HG03558 (cell line): ENCODE results near the gene KRTAP2-2.
"Not testable (repeated sequence)": the region's sequence is repeated elsewhere in the genome, so short reads cannot be mapped to it uniquely, and the experiment has no call there.

Source experiments
- ATAC-seq: cut with Tn5 transposase; IDR thresholded peaks from one replicate; pipeline ENCODE4 v1.9.1; 2021; ENCODE audit warnings: moderate number of reproducible peaks; ENCODE audit not compliant: unreplicated experiment; ENCODE audit errors: extremely low read depth

The KRTAP2-2 gene

DNA sequence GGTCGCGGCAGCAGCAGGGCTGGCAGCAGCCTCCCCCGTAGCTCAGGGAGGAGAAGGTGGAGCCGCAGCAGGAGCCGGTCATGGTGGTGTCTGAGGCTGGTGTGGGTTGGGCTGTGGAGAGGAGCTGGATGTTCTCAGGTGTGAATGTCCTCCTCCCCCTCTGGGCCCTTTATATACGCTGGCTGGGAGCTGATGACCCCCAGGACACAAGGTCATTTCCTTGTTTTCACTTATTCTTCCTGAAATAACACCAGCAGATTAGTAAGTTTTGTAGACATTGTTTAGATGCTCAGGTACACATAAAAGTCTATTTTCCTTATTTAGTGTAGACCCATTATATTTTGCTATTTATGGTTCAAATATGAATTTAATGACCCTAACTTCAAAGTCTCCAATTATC, at the start of gene KRTAP2-2:
Gene KRTAP2-2 (minus strand): TSS at position 101 of the 400 bp plus-strand sequence. CDS start 19 bp downstream, at position 82.
- ATAC-seq, result not testable (repeated sequence)

DNA sequence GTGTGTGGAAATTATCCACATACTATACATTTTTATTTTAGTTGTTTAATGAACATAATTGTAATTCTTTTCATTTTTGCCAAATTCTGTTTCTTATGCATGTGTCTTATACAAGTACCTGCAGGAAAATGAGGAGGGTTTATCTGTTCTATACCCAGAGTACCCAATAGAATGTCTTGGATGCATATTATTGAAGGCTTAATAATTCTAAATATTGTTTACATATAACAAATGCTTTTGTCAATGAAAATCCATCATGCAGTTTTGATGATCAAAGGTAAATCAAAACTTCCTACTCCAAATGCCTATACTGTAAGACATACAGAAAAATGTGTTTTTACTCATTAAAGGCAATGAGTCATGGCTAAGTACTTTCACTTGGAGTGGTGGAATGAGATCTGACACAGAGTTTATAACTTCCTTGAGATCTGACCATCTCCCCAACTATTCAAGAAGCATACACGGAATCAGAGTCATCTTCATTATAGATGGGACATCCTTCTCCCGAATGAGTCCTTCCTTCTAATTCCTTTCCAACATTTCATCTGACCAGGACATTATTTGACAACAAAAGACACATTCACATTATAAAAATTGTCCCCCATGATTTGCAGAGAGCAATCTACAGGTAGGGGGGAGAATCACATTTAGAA, 49.5 kb upstream of the KRTAP2-2 start:
- not testable (repeated sequence) for ATAC-seq

GRCh38 chr17:41103896-41104295, 48.9 kb upstream of the KRTAP2-2 start:
- ATAC-seq, result no peak

DNA sequence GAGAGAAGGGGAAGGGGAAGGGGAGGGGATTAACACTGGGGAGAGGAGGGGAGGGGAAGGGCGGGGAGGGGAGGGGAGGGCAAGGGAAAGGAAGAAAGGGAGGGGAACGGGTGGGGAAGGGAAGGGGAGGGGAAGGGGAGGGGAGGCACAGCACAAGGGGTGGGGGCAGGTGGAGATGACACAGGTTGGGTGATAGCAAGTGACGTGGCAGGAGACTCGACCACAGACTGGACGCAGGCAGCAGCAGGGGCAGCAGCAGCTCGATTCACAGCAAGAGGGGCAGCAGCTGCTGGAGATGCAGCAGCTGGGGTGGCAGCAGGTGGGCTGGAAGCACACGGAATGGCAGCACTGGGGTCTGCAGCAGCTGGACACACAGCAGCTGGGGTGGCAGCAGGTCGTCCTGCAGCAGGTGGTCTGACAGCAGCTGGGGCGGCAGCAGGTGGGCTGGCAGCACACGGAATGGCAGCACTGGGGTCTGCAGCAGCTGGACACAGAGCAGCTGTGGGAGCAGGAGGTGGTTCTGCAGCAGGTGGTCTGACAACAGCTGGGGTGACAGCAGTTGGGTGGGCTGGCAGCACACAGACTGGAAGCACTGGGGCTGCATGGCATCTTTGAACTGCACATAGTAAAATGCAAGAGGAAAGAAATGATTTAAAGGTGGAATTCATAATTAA, 46.7 kb upstream of the KRTAP2-2 start, which contains the start of gene KRTAP4-16:
Gene KRTAP4-16 (minus strand): TSS at position 624 of the 674 bp plus-strand sequence. CDS start 0 bp downstream, at position 624.
- no peak for ATAC-seq

- ATAC-seq, result not testable (repeated sequence)
Measured at GRCh38 chr17:41099682-41100480, 44.9 kb upstream of the KRTAP2-2 start.

DNA sequence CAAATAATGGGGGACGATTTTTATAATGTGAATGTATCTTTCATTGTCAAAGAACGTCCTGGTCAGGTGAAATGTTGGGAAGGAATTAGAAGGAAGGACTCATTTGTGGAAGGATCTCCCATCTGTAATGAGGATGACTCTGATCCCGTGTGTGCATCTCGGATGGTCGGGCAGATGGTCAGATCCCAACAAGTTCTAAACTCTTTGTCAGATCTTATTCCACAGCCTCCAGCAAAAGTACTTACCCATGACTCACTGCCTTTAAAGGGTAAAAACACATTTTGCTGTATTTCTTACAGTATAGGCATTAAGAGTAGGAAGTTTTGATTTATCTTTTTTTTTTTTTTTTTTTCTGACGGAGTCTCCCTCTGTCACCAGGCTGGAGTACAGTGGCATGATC, 43.5 kb upstream of the KRTAP2-2 start:
- ATAC-seq, result no peak

GRCh38 chr17:41098042-41098441, 43.0 kb upstream of the KRTAP2-2 start, which contains the start of gene KRTAP4-8:
KRTAP4-8 (minus strand) TSS chr17:41098142; CDS start chr17:41098084, 58 bp downstream.
- no peak for ATAC-seq

GRCh38 chr17:41096055-41096454, 41.0 kb upstream of the KRTAP2-2 start:
- ATAC-seq, result no peak

DNA sequence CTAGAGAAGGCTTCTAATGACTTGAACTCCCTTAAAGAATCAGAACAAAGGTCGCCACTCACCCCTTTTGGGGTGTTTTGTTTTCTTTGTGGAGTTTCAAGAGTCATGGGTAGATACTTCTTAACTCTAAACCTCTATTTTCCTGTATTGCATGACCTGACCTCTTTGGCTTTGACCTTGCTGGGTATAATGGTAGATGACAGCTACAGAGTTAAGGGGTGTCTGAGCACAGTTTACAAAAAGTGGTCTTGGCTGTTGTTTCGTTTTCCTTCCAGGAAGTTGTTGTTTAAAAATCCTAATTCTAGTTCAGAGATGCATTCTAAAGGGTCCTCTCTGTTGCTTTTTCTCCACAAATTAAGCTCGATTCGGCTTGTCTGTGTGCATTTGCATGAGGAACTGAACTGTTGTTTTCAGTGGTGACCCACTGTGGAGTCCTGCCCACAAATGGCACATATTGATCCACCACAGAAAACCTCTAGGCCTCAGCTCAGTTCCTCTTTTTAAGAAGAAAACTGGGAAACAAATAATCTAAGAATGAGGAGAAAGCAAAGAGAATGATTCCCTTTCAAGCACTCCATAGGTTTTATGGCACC, 33.8 kb upstream of the KRTAP2-2 start:
- ATAC-seq, result not testable (repeated sequence)

GRCh38 chr17:41084100-41084856, 29.2 kb upstream of the KRTAP2-2 start, which contains the start of gene KRTAP4-7:
KRTAP4-7 (plus strand) TSS chr17:41084150; CDS start chr17:41084207, 57 bp downstream.
- not testable (repeated sequence) for ATAC-seq

DNA sequence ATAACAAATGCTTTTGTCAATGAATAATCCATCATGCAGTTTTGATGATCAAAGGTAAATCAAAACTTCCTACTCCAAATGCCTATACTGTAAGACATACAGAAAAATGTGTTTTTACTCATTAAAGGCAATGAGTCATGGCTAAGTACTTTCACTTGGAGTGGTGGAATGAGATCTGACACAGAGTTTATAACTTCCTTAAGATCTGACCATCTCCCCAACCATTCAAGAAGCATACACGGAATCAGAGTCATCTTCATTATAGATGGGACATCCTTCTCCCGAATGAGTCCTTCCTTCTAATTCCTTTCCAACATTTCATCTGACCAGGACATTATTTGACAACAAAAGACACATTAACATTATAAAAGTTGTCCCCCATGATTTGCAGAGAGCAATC, 28.4 kb upstream of the KRTAP2-2 start:
- ATAC-seq, result not testable (repeated sequence)

- ATAC-seq, result no peak
Measured at GRCh38 chr17:41082626-41083025, 27.6 kb upstream of the KRTAP2-2 start.

GRCh38 chr17:41076788-41077187, 21.8 kb upstream of the KRTAP2-2 start:
- ATAC-seq, result no peak

DNA sequence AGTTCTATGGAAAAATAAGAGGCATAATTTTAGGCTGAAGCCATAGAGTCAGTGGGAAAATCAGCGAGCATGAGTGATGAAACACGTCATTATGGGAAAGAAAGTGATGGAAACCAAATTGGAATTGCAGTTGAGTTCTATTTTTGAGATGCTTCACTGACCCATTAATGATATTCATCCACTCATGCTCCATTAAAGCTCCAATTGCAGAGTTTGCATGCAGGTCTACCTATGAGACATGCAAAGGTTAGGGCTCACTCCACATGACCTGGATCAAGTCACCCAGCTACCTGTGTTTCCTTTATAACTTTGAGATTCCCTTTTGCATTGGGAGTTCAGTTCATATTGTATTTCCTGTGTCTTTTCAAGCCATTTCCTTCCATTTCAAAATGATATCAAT, 18.6 kb upstream of the KRTAP2-2 start:
- ATAC-seq, result no peak

- no peak for ATAC-seq
Measured at GRCh38 chr17:41071606-41072360, 16.8 kb upstream of the KRTAP2-2 start.

DNA sequence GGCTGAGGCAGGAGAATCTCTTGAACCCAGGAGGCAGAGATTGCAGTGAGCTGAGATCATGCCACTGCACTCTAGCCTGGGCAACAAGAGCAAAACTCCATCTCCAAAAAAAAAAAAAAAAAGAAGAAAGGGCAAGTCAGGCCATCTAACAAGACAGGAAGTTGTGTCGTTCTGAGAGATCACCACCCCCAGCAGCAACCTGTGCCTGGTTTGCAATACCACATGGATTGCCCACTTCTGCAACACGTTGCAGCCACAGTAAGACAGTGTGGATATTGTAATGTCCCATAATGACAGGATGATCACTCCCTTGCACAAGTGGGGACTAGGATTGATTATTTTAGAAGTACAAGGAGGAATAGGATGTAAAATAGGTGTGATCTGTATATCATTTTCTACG, 14.0 kb upstream of the KRTAP2-2 start:
- no peak for ATAC-seq

- no peak for ATAC-seq
Measured at GRCh38 chr17:41067281-41067680, 12.3 kb upstream of the KRTAP2-2 start.

DNA sequence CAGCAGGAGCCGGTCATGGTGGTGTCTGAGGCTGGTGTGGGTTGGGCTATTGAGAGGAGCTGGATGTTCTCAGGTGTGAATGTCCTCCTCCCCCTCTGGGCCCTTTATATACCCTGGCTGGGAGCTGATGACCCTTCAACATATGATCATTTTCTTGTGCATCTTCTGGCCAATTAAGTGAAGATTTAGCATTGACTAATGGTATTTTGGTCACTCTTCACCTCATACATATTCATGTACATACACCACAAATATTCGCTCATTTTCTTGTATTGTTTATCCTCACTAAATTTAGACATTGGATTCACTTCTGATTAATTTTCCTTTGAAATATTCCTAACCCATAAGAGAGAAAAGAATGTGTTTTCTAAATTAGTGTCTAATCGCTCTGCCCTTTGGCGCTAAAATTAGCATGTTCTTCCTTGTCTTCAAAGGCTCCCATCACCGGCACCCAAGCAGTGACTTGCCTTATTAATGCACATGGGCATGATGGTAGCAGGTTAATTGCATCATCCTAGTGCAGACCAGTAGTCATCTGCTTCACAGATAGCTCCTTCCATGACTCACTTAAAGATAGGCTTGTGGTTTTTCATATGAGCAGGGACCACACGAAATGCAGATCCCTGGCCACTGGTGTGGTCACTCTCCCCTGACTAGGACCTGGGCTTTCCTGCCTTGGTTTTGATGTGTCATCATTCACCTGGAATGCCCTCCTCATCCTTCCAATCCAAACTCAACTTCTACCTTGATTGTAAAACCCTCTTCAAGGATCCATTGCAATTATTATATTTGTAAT, 11.0 kb upstream of the KRTAP2-2 start, which contains the start of gene KRTAP2-4:
Gene KRTAP2-4 (minus strand): TSS at position 51 of the 796 bp plus-strand sequence. CDS start 34 bp downstream, at position 17.
- ATAC-seq, result no peak
